NCI-H2196 (cell line): ENCODE measurements around the gene HDHD2.

Experiments
- DNase-seq: peaks from one replicate; lab custom pipeline; 2025; ENCODE audit not compliant: unreplicated experiment; lab: John Stamatoyannopoulos, UW

The HDHD2 gene

GRCh38 chr18:47149457-47150028 is 757 bp downstream of the HDHD2 start:
- no peak for DNase-seq

GRCh38 chr18:47146206-47146605 is 4.1 kb downstream of the HDHD2 start:
- no peak for DNase-seq

- no peak for DNase-seq
These were observed 6.3 kb downstream of the HDHD2 start for GRCh38 chr18:47143899-47144485.

- DNase-seq = no peak
These were observed 7.1 kb downstream of the HDHD2 start for GRCh38 chr18:47143153-47143552.

GRCh38 chr18:47141289-47141688 is 9.0 kb downstream of the HDHD2 start:
- no peak for DNase-seq

GRCh38 chr18:47121146-47121545 is 29.2 kb downstream of the HDHD2 start:
- no peak for DNase-seq

- DNase-seq = no peak
These were observed 29.9 kb downstream of the HDHD2 start for GRCh38 chr18:47120428-47120827.

GRCh38 chr18:47118981-47119380 is 31.3 kb downstream of the HDHD2 start:
- DNase-seq = no peak

- DNase-seq = no peak
These were observed 35.1 kb downstream of the HDHD2 start for GRCh38 chr18:47115205-47115604.

GRCh38 chr18:47113796-47114540 is 36.3 kb downstream of the HDHD2 start:
- no peak for DNase-seq

- DNase-seq = no peak
These were observed 39.6 kb downstream of the HDHD2 start for GRCh38 chr18:47110492-47111274.

- no peak for DNase-seq
These were observed 40.6 kb downstream of the HDHD2 start for GRCh38 chr18:47109720-47110119.

- no peak for DNase-seq
These were observed 41.3 kb downstream of the HDHD2 start for GRCh38 chr18:47108998-47109405.

GRCh38 chr18:47108373-47108772 is 41.9 kb downstream of the HDHD2 start:
- no peak for DNase-seq

- peak; percentile 62 for DNase-seq
These were observed 50.0 kb downstream of the HDHD2 start for GRCh38 chr18:47100212-47100831.

GRCh38 chr18:47095810-47096209 is 54.5 kb downstream of the HDHD2 start:
- no peak for DNase-seq

GRCh38 chr18:47087676-47088075 is 62.6 kb downstream of the HDHD2 start:
- no peak for DNase-seq

GRCh38 chr18:47081578-47081977 is 68.7 kb downstream of the HDHD2 start:
- no peak for DNase-seq

GRCh38 chr18:47080872-47081271 is 69.4 kb downstream of the HDHD2 start:
- no peak for DNase-seq

GRCh38 chr18:47077111-47077510 is 73.2 kb downstream of the HDHD2 start:
- DNase-seq = no peak
